Omental fat pad (tissue), 4 donors: Measurements from ENCODE around the gene ARHGAP26. TPM values are rescaled to one million over a fixed set of nuclear protein-coding genes. Genes with fewer than 3 reads are reported as not detected.

ENCODE experiments used
- ATAC-seq: fragments of 150-250 bp; one replicate; pipeline ENCODE4 v1.9.1; 2016; ENCODE audit warnings: mild to moderate bottlenecking, moderate library complexity; ENCODE audit not compliant: low FRiP score
- DNase-seq: peaks from one replicate; pipeline ENCODE4 v3.0.0-alpha.2; 2019; ENCODE audit warnings: low spot score
- total RNA-seq, 4 donors: library from RNA; depleted of rRNA; stranded (reverse); fragments of >200 nt; gene quantifications; one replicate each; pipeline ENCODE4 v1.1.0, GENCODE V29; 2016
- TF ChIP-seq, protein P1 (sequence below), 3 donors: fragments of 450-650 bp; IDR thresholded peaks; one replicate each; pipeline ENCODE4 v1.5.1; 2016 to 2017; ENCODE audit warnings: antibody characterized with exemption in 3 of 3, mild to moderate bottlenecking in 3 of 3, moderate library complexity in 2 of 3

Gene ARHGAP26
- total RNA-seq, 4 donors from 2014 or later, result 40.4 to 134 (median 63.6) TPM

DNA sequence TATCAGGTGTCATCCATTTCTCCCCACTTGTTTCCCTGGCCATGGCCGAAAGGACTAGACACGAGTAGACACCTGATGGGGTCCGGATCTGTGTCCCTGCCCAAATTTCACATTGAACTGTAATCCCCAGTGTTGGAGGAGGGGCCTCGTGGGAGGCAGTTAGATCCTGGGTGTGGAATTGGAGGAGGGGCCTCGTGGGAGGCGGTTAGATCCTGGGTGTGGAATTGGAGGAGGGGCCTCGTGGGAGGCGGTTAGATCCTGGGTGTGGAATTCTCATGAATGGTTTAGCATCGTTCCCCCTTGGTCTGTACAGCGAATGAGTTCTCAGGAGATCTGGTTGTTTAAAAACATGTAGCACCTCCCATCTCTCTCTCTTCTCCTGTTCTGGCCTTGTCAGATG is 467.5 kb downstream of the ARHGAP26 start:
- no peak for ATAC-seq
- no peak for DNase-seq
- TF ChIP-seq, protein P1, sequence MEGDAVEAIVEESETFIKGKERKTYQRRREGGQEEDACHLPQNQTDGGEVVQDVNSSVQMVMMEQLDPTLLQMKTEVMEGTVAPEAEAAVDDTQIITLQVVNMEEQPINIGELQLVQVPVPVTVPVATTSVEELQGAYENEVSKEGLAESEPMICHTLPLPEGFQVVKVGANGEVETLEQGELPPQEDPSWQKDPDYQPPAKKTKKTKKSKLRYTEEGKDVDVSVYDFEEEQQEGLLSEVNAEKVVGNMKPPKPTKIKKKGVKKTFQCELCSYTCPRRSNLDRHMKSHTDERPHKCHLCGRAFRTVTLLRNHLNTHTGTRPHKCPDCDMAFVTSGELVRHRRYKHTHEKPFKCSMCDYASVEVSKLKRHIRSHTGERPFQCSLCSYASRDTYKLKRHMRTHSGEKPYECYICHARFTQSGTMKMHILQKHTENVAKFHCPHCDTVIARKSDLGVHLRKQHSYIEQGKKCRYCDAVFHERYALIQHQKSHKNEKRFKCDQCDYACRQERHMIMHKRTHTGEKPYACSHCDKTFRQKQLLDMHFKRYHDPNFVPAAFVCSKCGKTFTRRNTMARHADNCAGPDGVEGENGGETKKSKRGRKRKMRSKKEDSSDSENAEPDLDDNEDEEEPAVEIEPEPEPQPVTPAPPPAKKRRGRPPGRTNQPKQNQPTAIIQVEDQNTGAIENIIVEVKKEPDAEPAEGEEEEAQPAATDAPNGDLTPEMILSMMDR (IDR thresholded peaks at IDR 0.05), result no peak

DNA sequence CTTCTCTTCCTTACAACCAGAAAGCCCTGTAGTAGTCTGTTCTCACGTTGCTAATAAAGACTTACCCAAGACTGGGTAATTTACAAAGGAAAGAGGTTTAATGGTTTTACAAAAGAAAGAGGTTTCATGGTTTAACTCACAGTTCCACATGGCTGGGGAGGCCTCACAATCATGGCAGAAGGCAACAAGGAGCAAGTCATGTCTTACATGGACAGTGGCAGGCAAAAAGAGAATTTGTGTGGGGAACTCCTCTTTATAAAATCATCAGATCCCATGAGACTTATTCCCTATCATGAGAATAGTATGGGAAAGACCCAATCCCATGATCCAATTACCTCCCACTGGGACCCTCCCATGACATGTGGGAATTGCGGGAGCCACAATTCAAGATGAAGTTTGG is 468.4 kb downstream of the ARHGAP26 start:
- DNase-seq (no peak), ATAC-seq (no peak)
- TF ChIP-seq, protein P1 (IDR thresholded peaks at IDR 0.05), result no peak

DNA sequence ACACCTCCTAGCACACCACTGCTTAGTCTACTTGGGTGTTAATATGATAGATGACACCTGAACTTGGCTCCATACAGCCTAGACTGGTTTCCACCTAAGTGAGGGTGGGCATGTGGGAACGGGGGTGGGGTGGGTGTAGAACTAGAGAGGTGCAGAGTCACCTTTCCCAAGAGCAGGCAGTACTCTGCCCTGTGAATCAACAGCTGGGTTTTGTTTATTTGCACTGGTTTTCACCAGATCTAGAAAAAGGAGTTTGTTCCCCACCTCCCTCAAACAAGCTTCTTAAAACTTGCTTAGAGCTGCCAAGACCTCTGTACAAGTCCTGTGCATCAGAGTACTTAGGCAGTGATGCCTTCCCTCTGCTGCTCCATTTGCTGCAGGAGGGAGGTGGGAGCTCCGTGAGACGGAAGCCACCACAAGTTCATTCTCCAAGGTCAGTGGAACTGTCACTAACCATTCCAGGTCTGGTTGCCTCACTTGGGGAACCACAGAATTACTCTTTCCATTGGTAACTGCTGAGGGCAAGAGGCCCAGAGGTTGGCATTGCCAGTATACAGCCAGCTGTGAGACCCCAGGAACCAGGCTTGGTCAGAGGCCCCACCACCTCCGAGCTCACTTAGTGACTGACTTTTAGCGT is 469.8 kb downstream of the ARHGAP26 start:
- TF ChIP-seq, protein P1 (IDR thresholded peaks at IDR 0.05), result no peak
- no peak for DNase-seq
- no peak for ATAC-seq

DNA sequence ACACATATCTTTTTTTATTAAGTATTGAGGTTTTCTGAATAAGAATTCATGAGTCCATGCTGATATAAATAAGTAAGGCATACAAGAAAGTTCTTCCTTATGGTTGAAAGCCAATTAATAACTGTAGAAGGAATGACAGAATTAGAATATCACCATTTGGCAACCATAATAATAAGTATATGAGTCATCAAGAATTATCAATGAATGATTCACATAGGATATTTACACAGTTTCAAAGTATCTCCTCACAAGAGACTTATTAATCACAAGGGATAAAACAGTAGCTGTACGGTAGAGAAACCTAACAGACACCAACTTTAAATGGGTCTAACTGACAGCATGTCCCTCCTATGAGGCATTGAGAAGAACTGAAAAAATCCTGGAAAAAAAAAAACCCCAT is 471.7 kb downstream of the ARHGAP26 start:
- ATAC-seq, result no peak
- DNase-seq, result no peak
- TF ChIP-seq, protein P1 (IDR thresholded peaks at IDR 0.05), result no peak

DNA sequence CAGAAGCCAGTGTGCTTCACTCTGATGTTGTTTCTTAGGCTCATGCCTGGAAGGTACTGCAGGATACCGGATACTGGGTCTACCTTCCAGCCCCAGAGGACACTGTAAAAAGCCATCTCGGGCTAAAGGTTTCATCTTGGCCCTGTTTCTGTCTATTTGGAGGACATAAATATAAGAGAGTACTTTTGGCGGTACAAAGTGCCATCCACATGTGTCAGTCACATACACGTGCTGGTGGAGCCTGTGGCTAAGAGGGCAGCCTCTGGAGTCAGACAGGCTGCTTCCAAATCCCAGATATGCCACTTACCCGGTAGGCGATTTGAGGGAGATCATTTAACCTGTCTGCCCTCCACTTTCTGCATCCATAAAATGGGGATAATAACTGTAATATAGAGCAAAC is 472.9 kb downstream of the ARHGAP26 start:
- TF ChIP-seq, protein P1 (IDR thresholded peaks at IDR 0.05), result no peak
- ATAC-seq (no peak), DNase-seq (no peak)

DNA sequence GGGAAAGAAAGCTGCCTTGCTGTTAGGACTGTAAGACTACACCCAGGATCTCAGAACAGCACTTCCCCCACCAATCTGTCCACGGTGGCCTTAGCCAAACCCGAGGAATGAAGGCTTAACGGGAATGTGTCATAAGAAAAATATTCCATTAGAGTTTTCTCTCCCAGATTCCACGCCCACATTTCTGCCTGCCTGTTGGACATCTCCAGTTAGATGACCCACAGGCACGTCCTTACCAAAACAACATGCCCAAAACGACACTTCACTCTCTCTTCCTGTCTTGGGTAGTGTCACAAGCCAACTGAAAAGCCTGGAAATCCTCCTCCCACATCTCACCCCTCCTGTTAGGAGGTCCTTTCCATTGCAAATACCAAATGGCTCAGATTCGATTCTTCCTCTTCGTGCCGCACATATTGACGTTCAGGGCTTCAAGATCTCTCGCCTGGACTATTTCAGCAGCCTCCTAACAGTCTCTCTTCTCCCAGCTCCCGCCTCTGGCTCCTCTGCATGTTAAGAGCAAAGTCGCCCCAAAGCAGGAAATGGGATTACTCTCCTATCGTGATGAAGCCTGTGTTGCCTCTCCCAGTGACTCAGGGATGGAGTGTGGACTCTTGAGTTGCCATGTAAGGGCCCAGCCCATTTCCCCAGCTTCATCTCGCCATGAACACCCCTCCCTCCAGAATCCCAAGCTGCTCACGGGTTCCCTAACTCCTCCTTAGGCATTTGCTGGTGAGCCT is 474.0 kb downstream of the ARHGAP26 start:
- peak; percentile 91 for ATAC-seq
- TF ChIP-seq, protein P1 (IDR thresholded peaks at IDR 0.05), result no peak
- peak; percentile 35 for DNase-seq

DNA sequence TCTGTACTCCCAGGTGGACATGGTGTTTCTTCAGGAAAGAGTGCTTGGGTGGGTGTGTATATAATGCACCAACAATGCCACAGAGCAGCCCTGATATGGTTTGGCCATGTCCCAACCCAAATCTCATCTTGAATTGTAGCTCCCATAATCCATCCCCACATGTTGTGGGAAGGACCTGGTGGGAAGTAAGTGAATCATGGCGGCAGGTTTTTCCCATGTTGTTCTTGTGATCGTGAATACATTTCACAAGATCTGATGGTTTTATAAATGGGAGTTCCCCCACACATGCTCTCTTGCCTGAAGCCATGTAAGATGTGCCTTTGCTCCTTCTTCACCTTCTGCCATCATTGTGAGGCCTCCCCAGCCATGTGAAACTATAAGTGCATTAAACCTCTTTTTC is 474.8 kb downstream of the ARHGAP26 start:
- TF ChIP-seq, protein P1 (IDR thresholded peaks at IDR 0.05), result no peak
- DNase-seq (no peak), ATAC-seq (no peak)
